HG02973 (cell line): ENCODE data around the gene MREG.

Experiments
- ATAC-seq: cut with Tn5 transposase; IDR thresholded peaks from one replicate; pipeline ENCODE4 v1.9.1; 2021; ENCODE audit warnings: moderate library complexity; ENCODE audit not compliant: unreplicated experiment

MREG gene

GRCh38 chr2:215899141-215900074, 113.9 kb downstream of the MREG start:
- ATAC-seq = no peak

GRCh38 chr2:215898363-215898762, 115.0 kb downstream of the MREG start:
- ATAC-seq = no peak

GRCh38 chr2:215896921-215897320, 116.4 kb downstream of the MREG start:
- no peak for ATAC-seq

- no peak for ATAC-seq
Observed at GRCh38 chr2:215895330-215895729, 118.0 kb downstream of the MREG start.
